ENCODE measurements around the gene NR3C2.
"Not testable (repeated sequence)": the region's sequence is repeated elsewhere in the genome, so short reads cannot be mapped to it uniquely, and the experiment has no call there.

Gene NR3C2

DNA sequence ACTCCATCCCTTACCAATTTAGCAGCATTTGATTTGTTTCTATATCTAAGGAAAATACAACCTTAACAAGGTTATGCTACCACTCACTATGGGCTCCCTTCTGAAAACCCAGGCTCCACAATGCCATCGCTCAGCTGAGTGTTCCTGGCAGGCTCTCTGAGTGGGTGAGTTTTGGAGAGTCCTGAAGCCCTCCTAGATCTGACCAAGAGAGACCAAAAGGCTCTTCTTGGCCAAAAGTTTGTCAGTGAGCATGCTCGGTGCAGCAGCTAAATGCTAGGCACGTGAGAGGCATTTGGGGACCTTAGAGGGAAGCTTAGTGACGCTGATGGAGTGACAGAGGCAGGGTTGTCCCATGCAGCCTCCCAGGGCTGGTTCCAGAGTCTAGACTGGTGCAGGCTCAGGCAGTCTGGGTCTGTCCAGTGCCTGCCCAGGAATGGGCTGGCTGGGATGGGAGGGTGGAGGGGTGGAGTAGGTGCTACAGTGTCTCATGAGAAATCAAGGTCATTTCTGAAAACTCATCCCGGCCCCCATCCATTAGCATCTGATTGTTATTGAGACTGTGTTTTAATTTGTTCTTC, 346.8 kb downstream of the NR3C2 start:
- no peak for DNase-seq

DNA sequence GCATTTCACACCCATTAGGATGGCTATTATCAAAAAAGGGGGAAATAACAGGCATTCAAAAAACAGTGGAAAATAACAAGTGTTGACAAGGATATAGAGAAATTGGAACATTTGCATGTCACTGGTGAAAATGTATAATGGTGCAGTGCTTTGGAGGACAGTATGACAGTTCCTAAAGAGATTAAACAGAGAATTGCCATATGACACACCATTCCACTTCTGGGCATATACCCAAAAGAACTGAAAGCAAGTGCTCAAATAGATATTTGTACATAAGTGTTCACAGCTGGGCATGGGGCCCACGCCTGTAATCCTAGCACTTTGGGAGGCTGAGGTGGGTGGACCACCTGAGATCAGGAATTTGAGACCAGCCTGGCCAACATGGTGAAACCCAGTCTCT, 348.1 kb downstream of the NR3C2 start:
- peak; percentile 63 for DNase-seq

- no peak for DNase-seq
Measured at GRCh38 chr4:148093065-148093464, 349.1 kb downstream of the NR3C2 start.

- DNase-seq, result no peak
Measured at GRCh38 chr4:148092316-148093014, 349.7 kb downstream of the NR3C2 start.

GRCh38 chr4:148091896-148092295, 350.3 kb downstream of the NR3C2 start:
- DNase-seq, result no peak

DNA sequence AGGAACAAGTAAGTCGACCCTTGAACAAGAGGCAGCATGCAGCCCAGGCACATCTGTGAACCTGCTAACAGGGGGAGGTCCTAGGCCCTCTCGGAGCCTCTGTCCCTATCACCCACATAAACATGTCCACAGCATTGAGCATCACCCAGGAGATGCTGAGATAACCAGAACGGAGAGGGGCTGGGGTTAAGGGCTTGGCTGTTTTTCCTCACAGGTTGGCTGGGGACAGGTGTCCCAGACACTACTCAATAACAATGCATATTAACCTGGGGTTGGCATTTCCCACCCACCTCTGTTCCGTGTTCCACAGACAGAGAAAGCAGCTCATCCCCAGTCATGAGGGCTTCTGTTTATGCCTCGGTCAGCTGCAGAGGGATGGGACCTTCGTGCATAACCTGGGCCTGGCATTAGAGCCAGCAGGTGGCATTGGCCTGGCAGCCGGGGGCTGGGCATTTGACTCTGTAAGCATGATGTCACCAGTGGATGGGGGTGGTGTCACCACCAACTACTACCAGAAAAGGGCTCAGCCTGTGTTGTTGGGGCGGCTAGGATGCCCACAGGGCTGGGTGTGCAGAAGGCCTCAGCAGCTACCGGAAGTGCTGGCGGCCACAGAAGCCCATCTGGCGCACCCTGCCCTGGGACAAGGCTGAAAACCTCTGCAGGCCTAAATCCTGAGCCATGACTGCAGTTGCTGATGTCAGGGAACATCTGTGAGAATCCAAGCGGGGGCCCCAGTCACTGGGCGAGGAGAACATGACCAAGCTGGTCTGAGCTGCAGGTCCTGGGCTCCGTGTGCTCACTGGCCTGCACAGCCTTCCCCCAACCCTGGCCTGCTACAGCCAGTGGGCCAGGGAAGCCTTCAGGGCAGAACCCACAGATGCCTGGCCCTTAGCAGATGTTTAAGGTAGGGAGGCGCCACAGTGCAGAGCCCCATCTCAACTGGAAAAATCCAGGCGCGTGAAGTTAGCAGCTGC, 351.4 kb downstream of the NR3C2 start:
- no peak for DNase-seq

DNA sequence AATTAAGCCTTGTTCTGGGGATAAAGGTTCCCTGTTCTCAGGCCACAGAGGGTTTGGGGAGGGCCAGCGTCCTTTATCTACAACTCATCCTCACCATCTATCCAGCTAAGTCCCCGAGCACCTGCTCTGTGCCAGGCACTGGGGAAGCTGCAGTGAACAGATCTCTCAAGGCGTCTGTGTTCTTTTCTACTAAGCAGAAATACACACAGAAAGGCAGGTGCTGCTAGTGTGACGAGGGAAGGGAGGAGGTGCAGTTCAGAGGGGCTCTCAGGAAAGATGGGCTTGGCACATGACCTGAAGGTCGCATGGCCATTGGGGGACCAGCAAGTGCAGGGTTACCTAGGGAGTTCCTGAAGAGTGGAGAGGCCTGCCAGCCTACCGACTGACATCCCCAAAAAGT, 352.2 kb downstream of the NR3C2 start:
- no peak for DNase-seq

DNA sequence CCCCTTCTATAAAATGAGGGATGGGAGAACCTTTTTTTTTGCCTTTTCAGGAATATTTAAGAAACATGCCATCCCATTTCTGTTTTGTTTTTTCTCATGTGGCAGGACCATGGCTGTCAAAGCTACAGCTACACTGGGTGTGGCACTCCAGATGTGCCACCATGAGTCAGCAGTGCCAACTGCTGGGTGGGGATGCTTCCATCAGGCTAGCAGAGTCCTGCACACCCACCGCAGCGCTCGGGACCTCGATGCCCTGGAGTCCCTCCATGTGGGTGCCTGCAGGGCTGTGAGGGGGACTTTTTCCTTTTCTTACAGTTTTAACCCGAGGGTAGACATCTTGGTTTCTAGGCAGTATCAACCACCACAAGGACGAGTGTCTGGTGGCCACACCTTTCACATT, 352.6 kb downstream of the NR3C2 start:
- DNase-seq, result no peak

GRCh38 chr4:148083073-148083472, 359.1 kb downstream of the NR3C2 start:
- DNase-seq, result not testable (repeated sequence)

- no peak for DNase-seq
Measured at GRCh38 chr4:148081745-148082144, 360.5 kb downstream of the NR3C2 start.

GRCh38 chr4:148081267-148081666, 360.9 kb downstream of the NR3C2 start:
- no peak for DNase-seq

DNA sequence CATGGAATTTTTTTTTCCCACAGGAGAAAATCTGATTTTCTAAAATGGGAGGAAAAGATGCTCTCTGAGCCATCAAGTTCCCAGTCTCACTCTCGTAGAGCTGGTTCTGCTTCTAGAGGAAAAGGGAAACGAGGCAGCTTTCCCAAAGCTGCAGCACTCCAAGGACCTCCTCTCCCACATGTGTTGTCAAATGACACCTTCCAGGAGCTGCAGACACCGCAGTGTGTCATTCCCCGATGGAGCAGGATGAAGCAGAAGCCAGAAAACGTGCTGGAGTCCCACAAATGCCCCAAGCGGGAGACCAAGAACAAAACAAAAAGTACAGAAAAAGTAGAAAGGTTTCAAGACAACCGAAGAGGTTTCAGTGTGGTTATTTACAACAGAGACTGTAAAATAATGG, 362.3 kb downstream of the NR3C2 start:
- no peak for DNase-seq

DNA sequence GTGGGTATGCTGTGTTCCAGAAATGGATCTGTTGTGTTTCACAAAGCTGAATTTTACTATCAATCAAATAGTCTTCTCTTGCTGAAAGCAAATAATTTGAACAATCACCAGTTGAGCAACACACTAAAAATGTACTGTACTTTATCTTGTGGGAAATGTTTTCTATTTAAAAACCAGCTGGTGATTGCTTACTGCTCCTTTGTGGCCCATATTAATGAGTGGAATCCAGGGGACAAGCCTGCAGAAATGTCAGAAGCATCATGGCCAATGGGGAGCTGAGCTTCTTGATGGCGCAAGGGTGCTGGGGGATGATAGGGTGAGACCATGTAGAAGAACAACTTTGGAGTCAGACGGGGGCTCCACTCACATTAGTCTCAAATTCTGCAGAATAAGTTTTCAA, 364.2 kb downstream of the NR3C2 start:
- DNase-seq, result no peak

DNA sequence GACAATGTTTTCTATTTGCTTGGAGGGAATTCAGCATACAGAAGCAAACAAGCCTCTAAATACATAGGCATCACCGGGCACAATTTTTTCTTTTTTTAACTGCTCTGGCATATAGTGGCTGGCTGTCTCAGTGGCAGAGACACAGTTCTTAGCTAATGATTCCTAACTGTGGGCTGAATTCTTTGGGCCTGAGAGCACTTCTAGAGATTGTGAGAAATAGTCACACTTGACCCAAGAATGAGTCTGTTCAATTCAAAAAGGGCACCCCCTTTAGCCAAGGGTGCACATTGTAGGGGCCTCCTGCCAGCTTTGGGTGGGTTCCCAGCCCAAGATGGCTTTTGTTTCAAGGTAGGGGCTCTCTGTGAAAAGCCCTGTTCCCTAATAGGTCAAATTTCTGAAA, 364.6 kb downstream of the NR3C2 start:
- DNase-seq, result no peak

DNA sequence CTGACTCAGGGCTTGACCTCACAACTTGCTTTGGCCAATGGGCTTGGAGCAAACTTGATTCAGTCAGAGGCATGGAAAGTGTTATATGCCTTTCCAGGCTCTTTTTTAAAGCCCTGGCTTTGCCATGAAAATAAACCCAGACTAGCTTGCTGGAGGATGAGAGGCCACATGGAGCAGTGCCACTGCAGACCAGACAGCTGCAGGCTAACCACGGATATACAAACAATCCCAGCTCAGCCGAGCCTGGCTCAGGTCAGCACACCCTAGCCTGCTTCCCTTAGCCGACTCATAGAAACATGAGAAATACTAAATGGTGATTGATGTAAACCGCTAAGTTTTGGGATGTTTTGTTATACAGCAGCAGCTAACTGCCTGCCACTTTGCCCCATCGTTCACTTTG, 365.2 kb downstream of the NR3C2 start:
- no peak for DNase-seq

GRCh38 chr4:148075438-148075837, 366.8 kb downstream of the NR3C2 start:
- DNase-seq, result no peak

DNA sequence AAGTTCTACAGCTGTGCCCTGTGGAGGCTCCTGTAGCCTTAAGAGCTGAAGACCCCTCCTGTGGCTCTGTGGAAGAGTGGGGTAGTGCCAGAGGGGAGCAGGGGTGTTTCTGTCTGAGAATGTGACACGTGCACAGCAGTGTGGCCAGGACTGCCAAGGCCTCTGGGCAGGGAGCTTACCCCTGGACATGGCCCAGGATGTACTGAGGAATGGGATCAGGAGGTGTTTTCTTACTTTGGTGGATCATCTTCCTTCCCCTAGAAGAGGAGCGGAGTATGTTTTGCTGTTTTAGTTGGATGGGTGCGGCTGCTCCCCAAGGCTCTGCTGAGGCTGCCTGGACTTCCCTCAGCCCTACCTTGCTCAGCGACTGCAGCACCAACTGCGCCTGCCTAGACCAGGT, 367.8 kb downstream of the NR3C2 start:
- DNase-seq, result no peak

DNA sequence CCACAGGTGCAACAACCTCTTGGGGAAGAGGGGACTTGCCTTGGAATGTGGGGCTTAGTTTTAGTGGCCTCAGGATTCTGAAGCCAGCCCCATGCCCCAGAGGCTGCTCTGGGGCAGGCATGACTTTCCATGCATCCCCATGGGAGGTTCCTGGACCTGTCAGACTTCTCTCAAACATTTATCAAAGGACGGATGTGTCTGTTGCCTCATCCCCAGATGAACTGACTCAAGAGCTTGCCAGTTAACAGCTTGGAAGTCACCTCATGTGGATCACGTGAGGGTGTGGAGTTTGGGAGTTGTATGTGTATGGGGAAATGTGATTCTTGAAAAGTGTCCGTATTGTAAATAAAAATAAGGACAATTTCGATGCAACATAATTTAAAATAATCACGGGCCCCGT, 368.9 kb downstream of the NR3C2 start:
- no peak for DNase-seq

DNA sequence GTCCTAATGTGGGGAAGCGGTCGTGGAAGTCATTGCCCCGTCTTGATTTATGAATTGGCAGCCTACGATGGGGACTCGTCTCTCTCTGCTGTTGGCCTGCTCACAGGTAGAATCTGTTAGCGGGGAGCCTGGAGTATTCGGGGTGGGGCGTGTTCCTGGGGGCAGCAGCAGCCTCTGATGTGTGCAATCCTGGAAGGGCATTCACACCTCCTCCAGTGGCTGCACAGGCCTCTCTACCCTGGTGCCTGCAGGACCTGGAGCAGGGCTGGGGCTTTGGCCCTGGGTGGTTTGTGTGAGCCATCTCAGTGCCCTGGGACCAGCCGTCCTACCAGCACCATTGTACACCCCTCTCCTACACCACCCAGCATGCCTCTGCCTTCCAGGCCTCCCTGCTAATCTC, 369.4 kb downstream of the NR3C2 start:
- DNase-seq, result no peak

DNA sequence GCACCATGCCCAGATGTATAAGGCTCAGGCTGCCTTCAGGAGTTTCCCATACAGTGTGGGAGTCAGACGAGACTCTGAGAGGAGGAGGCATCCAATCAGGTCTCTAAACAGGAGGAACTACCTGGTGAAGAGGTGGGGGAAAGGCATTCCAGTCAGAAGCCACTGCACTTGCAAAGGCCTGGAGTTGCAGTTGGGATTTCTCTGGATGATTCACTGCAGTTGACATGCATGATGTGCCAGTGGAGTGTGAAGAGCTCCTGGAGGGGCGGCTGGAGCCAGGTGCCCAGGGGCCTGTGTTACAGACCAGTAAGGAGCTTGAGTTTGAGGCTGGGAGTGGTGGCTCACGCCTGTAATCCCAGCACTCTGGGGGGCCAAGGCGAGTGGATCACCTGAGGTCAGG, 371.2 kb downstream of the NR3C2 start:
- no peak for DNase-seq

DNA sequence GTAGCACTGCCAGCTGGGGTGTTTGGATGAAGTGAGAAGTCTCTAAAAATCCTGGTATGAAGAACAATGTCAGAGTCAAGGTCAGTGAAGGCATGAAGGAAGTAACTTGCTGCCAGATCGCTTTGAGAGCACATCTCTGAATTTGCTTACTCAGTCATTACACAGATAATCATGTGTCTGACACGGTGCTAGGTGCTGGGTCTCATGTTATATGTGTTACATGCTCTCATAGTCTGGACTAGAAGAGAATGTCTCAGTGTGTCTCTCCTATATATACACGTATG, 372.4 kb downstream of the NR3C2 start:
- DNase-seq, result no peak

- no peak for DNase-seq
Measured at GRCh38 chr4:148069086-148069894, 372.9 kb downstream of the NR3C2 start.
